Caco-2 (cell line): ENCODE results near the gene NRXN3. TPM values are rescaled to one million over a fixed set of nuclear protein-coding genes. Genes with fewer than 3 reads are reported as not detected.
A peak's percentile ranks its signal among the peaks of the same experiment; 100 is the strongest.

Source experiments
- BruUV-seq: library from RNA; stranded (reverse); fragments of 400-500 nt; replicated peaks from 2 replicates; lab custom pipeline; 2021; lab: Mats Ljungman, UMichigan
- CTCF ChIA-PET: fragments of 300-600 bp; sonication (Branson Sonifier 250); formaldehyde crosslinking; loops from one replicate; lab custom pipeline; 2022; ENCODE audit warnings: antibody characterized with exemption; lab: Charles Lee
- POLR2A ChIA-PET: fragments of 300-600 bp; sonication (Branson Sonifier 250); formaldehyde crosslinking; loops from one replicate; lab custom pipeline; 2022; ENCODE audit warnings: antibody characterized with exemption; lab: Charles Lee
- DNase-seq, 2 experiments: peaks; one replicate each; pipeline versions ENCODE4 v3.0.0 to v3.0.0-alpha.2; 2020 to 2022
- H3K27me3 ChIP-seq: replicated peaks from 2 replicates; pipeline ENCODE4 v1.6.0; 2011; ENCODE audit warnings: low read length; ENCODE audit not compliant: control insufficient read depth, insufficient read depth
- H3K36me3 ChIP-seq: 2 replicates; pipeline ENCODE4 v1.5.1; 2011; ENCODE audit warnings: low read length; ENCODE audit not compliant: control insufficient read depth, insufficient read depth
- H3K4me1 ChIP-seq: fragments of 250-450 bp; sonication (Bioruptor Pico); 2 replicates; pipeline ENCODE4 v1.5.1; 2020; ENCODE audit warnings: mild to moderate bottlenecking
- H3K4me3 ChIP-seq: 2 replicates; pipeline ENCODE4 v1.5.1; 2011; ENCODE audit warnings: low read depth, mild to moderate bottlenecking, control low read depth, low read length
- H3K9me3 ChIP-seq: fragments of 250-450 bp; sonication (Bioruptor Pico); 2 replicates; pipeline ENCODE4 v1.5.1; 2020; ENCODE audit warnings: mild to moderate bottlenecking, moderate library complexity
- H3K27ac Mint-ChIP-seq: one replicate; pipeline ENCODE4 v1.8.0; 2022; ENCODE audit warnings: mixed read lengths; ENCODE audit not compliant: unreplicated experiment
- H3K27me3 Mint-ChIP-seq: one replicate; pipeline ENCODE4 v1.8.0; 2022; ENCODE audit warnings: mixed read lengths; ENCODE audit not compliant: insufficient read depth, unreplicated experiment
- H3K36me3 Mint-ChIP-seq: one replicate; pipeline ENCODE4 v1.8.0; 2022; ENCODE audit warnings: mild to moderate bottlenecking, mixed read lengths; ENCODE audit not compliant: insufficient read depth, unreplicated experiment
- H3K4me1 Mint-ChIP-seq: one replicate; pipeline ENCODE4 v1.8.0; 2022; ENCODE audit warnings: low read depth, mixed read lengths; ENCODE audit not compliant: unreplicated experiment
- H3K4me3 Mint-ChIP-seq: one replicate; pipeline ENCODE4 v1.8.0; 2022; ENCODE audit warnings: mild to moderate bottlenecking, moderate library complexity, mixed read lengths; ENCODE audit not compliant: unreplicated experiment
- H3K9me3 Mint-ChIP-seq: one replicate; pipeline ENCODE4 v1.8.0; 2022; ENCODE audit warnings: mixed read lengths; ENCODE audit not compliant: unreplicated experiment
- CTCF ChIP-seq, 2 experiments: fragments of 200-600 bp in 1 of 2; IDR thresholded peaks; 1 replicate in 1 of 2; 2 replicates in 1 of 2; pipeline versions ENCODE4 v1.5.1 to v1.8.0; 2011 to 2022; ENCODE audit warnings: antibody characterized with exemption in 1 of 2, control low read depth in 1 of 2, inconsistent platforms in 1 of 2, low read depth in 1 of 2, low read length in 1 of 2, mild to moderate bottlenecking in 1 of 2, moderate library complexity in 1 of 2; ENCODE audit not compliant: insufficient read depth in 1 of 2, severe bottlenecking in 1 of 2, unreplicated experiment in 1 of 2
- intact Hi-C: fragments of 100-400 bp; cut with micrococcal nuclease; formaldehyde crosslinking; loops from one replicate; pipeline ENCODE4 v1.10.0; 2022; ENCODE audit not compliant: unreplicated experiment
- total RNA-seq: library from RNA; stranded (reverse); gene quantifications from 2 replicates; pipeline ENCODE4 v1.2.3, GENCODE V29; 2022

Gene NRXN3
- total RNA-seq, 1 experiment from 2014 or later = 12.4 TPM

- no peak overlapping the region for H3K4me3 ChIP-seq
- Mint-ChIP-seq H3K36me3 (no peaks in the 10 kb centered on the region), H3K27ac (no peak overlapping the region), H3K27me3 (no peaks in the 10 kb centered on the region), H3K4me1 (peaks cover 34% of the 10 kb centered on the region), H3K4me3 (no peak overlapping the region), H3K9me3 (no peaks in the 10 kb centered on the region)
- H3K4me1 ChIP-seq = peaks cover 34% of the 10 kb centered on the region
- no peak for TF ChIP-seq CTCF (IDR thresholded peaks at IDR 0.05; ENCODE audit: insufficient read depth in 1 of 2, low read depth in 1 of 2, low read length in 1 of 2, severe bottlenecking in 1 of 2, unreplicated experiment in 1 of 2)
- POLR2A ChIA-PET = no interaction called here
- no peaks in the 10 kb centered on the region for H3K36me3 ChIP-seq
- no TSS peak for BruUV-seq
- CTCF ChIA-PET = no interaction called here
- intact Hi-C loops = loop anchor here (2.0 to 10.0 kb wide), 3 partner anchors 69 to 135 kb away; no protein-coding TSS in a partner anchor
- no peaks in the 10 kb centered on the region for H3K27me3 ChIP-seq
- H3K9me3 ChIP-seq = no peaks in the 10 kb centered on the region
- no peak for DNase-seq
These were observed 1251.6 kb downstream of the NRXN3 start for GRCh38 chr14:79421811-79422210.

GRCh38 chr14:79424462-79424861 is 1254.3 kb downstream of the NRXN3 start:
- DNase-seq = no peak
- Mint-ChIP-seq H3K4me3 (no peak overlapping the region), H3K4me1 (peaks cover 29% of the 10 kb centered on the region), H3K9me3 (no peaks in the 10 kb centered on the region), H3K27me3 (no peaks in the 10 kb centered on the region), H3K36me3 (no peaks in the 10 kb centered on the region), H3K27ac (no peak overlapping the region)
- TF ChIP-seq CTCF (IDR thresholded peaks at IDR 0.05; ENCODE audit: insufficient read depth in 1 of 2, low read depth in 1 of 2, low read length in 1 of 2, severe bottlenecking in 1 of 2, unreplicated experiment in 1 of 2) = no peak
- intact Hi-C loops = loop anchor here (5.0 to 10.0 kb wide), 2 partner anchors 130 to 137 kb away; no protein-coding TSS in a partner anchor
- no peaks in the 10 kb centered on the region for H3K27me3 ChIP-seq
- H3K9me3 ChIP-seq = no peaks in the 10 kb centered on the region
- POLR2A ChIA-PET = no interaction called here
- peaks cover 35% of the 10 kb centered on the region for H3K4me1 ChIP-seq
- BruUV-seq = no TSS peak
- no peaks in the 10 kb centered on the region for H3K36me3 ChIP-seq
- CTCF ChIA-PET = no interaction called here
- no peak overlapping the region for H3K4me3 ChIP-seq

GRCh38 chr14:79426103-79426755 is 1256.1 kb downstream of the NRXN3 start:
- Histone ChIP-seq H3K4me1 (peaks cover 19% of the 10 kb centered on the region), H3K4me3 (no peak overlapping the region), H3K27me3 (no peaks in the 10 kb centered on the region), H3K9me3 (no peaks in the 10 kb centered on the region), H3K36me3 (no peaks in the 10 kb centered on the region)
- no peak for TF ChIP-seq CTCF (IDR thresholded peaks at IDR 0.05; ENCODE audit: insufficient read depth in 1 of 2, low read depth in 1 of 2, low read length in 1 of 2, severe bottlenecking in 1 of 2, unreplicated experiment in 1 of 2)
- peaks cover 18% of the 10 kb centered on the region for H3K4me1 Mint-ChIP-seq
- ChIA-PET CTCF (interaction anchor here (0.6 kb wide), 1 partner anchor 493 kb away, joined by 5 read pairs; no protein-coding TSS in a partner anchor), POLR2A (interaction anchor here (0.6 kb wide), 1 partner anchor 59 kb away, joined by 3 read pairs; no protein-coding TSS in a partner anchor)
- peak overlapping the region; percentile 15 for H3K4me3 Mint-ChIP-seq
- no peaks in the 10 kb centered on the region for H3K9me3 Mint-ChIP-seq
- no peaks in the 10 kb centered on the region for H3K27me3 Mint-ChIP-seq
- peak in 1 of 2 experiments; percentile 18 for DNase-seq
- BruUV-seq = no TSS peak
- intact Hi-C loops = loop anchor here (10.0 kb wide), 1 partner anchor 129 kb away; no protein-coding TSS in a partner anchor
- peak overlapping the region; percentile 73 for H3K27ac Mint-ChIP-seq
- no peaks in the 10 kb centered on the region for H3K36me3 Mint-ChIP-seq
